H1 (cell line): ENCODE data around the gene GSTM2. TPM values are rescaled to one million over a fixed set of nuclear protein-coding genes. Genes with fewer than 3 reads are reported as not detected.

Experiments used
- CTCF ChIA-PET: fragments of 300-600 bp; sonication (Branson Sonifier 250); formaldehyde crosslinking; loops from one replicate; lab custom pipeline; 2021; ENCODE audit not compliant: partially characterized antibody; lab: Charles Lee
- POLR2A ChIA-PET: fragments of 300-600 bp; sonication (Branson Sonifier 250); formaldehyde crosslinking; loops from one replicate; lab custom pipeline; 2021; ENCODE audit warnings: inconsistent platforms; ENCODE audit not compliant: partially characterized antibody; lab: Charles Lee
- DNase-seq, 2 experiments: peaks; one replicate each; pipeline versions ENCODE4 v3.0.0 to v3.0.0-alpha.2; 2010 to 2022; ENCODE audit warnings: low spot score in 2 of 2, low read depth in 1 of 2, mixed read lengths in 1 of 2
- FAIRE-seq: peaks from 2 replicates; lab custom pipeline; 2011; peaks lifted over from hg19 to GRCh38; lab: Jason Lieb, UNC
- H2AFZ ChIP-seq: 2 replicates; pipeline ENCODE4 v1.8.1; 2012; ENCODE audit warnings: low read length, inconsistent platforms
- H2AK5ac ChIP-seq: 2 replicates; pipeline ENCODE4 v1.6.1; 2013; ENCODE audit warnings: low read depth, low read length
- H2BK120ac ChIP-seq: replicated peaks from 2 replicates; pipeline ENCODE3; 2013; ENCODE audit warnings: low read depth, low read length, inconsistent platforms
- H2BK12ac ChIP-seq: 2 replicates; pipeline ENCODE4 v1.6.1; 2013; ENCODE audit warnings: low read depth, low read length
- H2BK15ac ChIP-seq: 2 replicates; pipeline ENCODE4 v1.6.1; 2013; ENCODE audit warnings: low read length
- H2BK20ac ChIP-seq: 2 replicates; pipeline ENCODE4 v1.6.1; 2013; ENCODE audit warnings: low read length
- H2BK5ac ChIP-seq: 2 replicates; pipeline ENCODE4 v1.6.1; 2013; ENCODE audit warnings: low read depth, low read length
- H3K14ac ChIP-seq: 2 replicates; pipeline ENCODE4 v1.6.1; 2013; ENCODE audit warnings: inconsistent platforms; ENCODE audit not compliant: insufficient read length
- H3K18ac ChIP-seq: 2 replicates; pipeline ENCODE4 v1.6.1; 2013; ENCODE audit warnings: low read length; ENCODE audit errors: extremely low read depth
- H3K23ac ChIP-seq: 2 replicates; pipeline ENCODE4 v1.6.1; 2013; ENCODE audit warnings: inconsistent platforms; ENCODE audit not compliant: insufficient read length
- H3K23me2 ChIP-seq: 2 replicates; pipeline ENCODE4 v1.6.1; 2013; ENCODE audit warnings: low read depth, low read length
- H3K27ac ChIP-seq: 2 replicates; pipeline ENCODE4 v1.6.1; 2011; ENCODE audit warnings: low read depth, low read length, inconsistent platforms
- H3K27me3 ChIP-seq, 4 experiments: replicated peaks in 1 of 4; 1 replicate in 1 of 4; 2 replicates in 3 of 4; pipeline versions ENCODE4 v1.6.1 to v1.8.1; 2011 to 2013; ENCODE audit warnings: low read length in 3 of 4, mild to moderate bottlenecking in 3 of 4, inconsistent platforms in 2 of 4, mixed read lengths in 2 of 4, moderate library complexity in 1 of 4; ENCODE audit not compliant: control insufficient read depth in 3 of 4, insufficient read depth in 3 of 4; ENCODE audit errors: extremely low read depth in 1 of 4
- H3K36me3 ChIP-seq, 4 experiments: 2 replicates each; pipeline versions ENCODE4 v1.6.1 to v1.8.1; 2011 to 2013; ENCODE audit warnings: mild to moderate bottlenecking in 4 of 4, low read length in 3 of 4, moderate library complexity in 2 of 4, control low read depth in 1 of 4, inconsistent platforms in 1 of 4; ENCODE audit not compliant: insufficient read depth in 4 of 4, control insufficient read depth in 2 of 4
- H3K4ac ChIP-seq: replicated peaks from 2 replicates; pipeline ENCODE3; 2013; ENCODE audit warnings: low read length, low read depth, mixed read lengths, inconsistent platforms; ENCODE audit not compliant: insufficient read length
- H3K4me1 ChIP-seq, 4 experiments: replicated peaks in 1 of 4; 1 replicate in 1 of 4; 2 replicates in 3 of 4; pipeline versions ENCODE4 v1.6.1 to v1.8.1; 2011 to 2013; ENCODE audit warnings: low read length in 3 of 4, inconsistent platforms in 2 of 4, mixed read lengths in 1 of 4; ENCODE audit not compliant: insufficient read depth in 4 of 4, control insufficient read depth in 3 of 4
- H3K4me2 ChIP-seq, 2 experiments: 2 replicates each; pipeline versions ENCODE4 v1.6.1 to v1.8.1; 2011 to 2013; ENCODE audit warnings: low read depth in 2 of 2, low read length in 2 of 2, control low read depth in 1 of 2, inconsistent platforms in 1 of 2, mild to moderate bottlenecking in 1 of 2; ENCODE audit not compliant: insufficient read depth in 1 of 2
- H3K4me3 ChIP-seq, 4 experiments: fragments of 200-600, 300-600 bp in 1 of 4; sonication (generic), shearing (Covaris generic), sonication (Bioruptor Twin) in 1 of 4; 2 replicates each; pipeline versions ENCODE4 v1.5.1 to v1.8.1; 2011 to 2016; ENCODE audit warnings: low read length in 4 of 4, low read depth in 3 of 4, control low read depth in 2 of 4, inconsistent platforms in 2 of 4, mild to moderate bottlenecking in 2 of 4, mixed read lengths in 1 of 4, moderate library complexity in 1 of 4; ENCODE audit not compliant: insufficient read depth in 2 of 4; ENCODE audit errors: extremely low read depth in 1 of 4
- H3K56ac ChIP-seq: replicated peaks from 2 replicates; pipeline ENCODE3; 2013; ENCODE audit warnings: low read depth, mild to moderate bottlenecking, mixed read lengths, low read length, inconsistent platforms; ENCODE audit not compliant: insufficient read length
- H3K79me1 ChIP-seq: 2 replicates; pipeline ENCODE4 v1.6.1; 2013; ENCODE audit warnings: low read depth, low read length, control low read depth
- H3K79me2 ChIP-seq, 2 experiments: 2 replicates each; pipeline versions ENCODE4 v1.6.1 to v1.8.1; 2012 to 2013; ENCODE audit warnings: low read length in 2 of 2, mild to moderate bottlenecking in 2 of 2, inconsistent platforms in 1 of 2; ENCODE audit not compliant: insufficient read depth in 2 of 2, control insufficient read depth in 1 of 2
- H3K9ac ChIP-seq, 4 experiments: replicated peaks in 1 of 4; 1 replicate in 1 of 4; 2 replicates in 3 of 4; pipeline versions ENCODE4 v1.6.1 to v1.8.1; 2011 to 2013; ENCODE audit warnings: low read depth in 3 of 4, low read length in 3 of 4, control low read depth in 2 of 4, mild to moderate bottlenecking in 2 of 4, moderate library complexity in 2 of 4, inconsistent platforms in 1 of 4; ENCODE audit errors: extremely low read depth in 1 of 4
- H3K9me3 ChIP-seq, 2 experiments: 2 replicates each; pipeline versions ENCODE4 v1.6.1 to v1.8.1; 2012 to 2013; ENCODE audit warnings: mild to moderate bottlenecking in 2 of 2, moderate library complexity in 2 of 2, control low read depth in 1 of 2, inconsistent platforms in 1 of 2, low read depth in 1 of 2, low read length in 1 of 2, mixed read lengths in 1 of 2; ENCODE audit not compliant: insufficient read depth in 2 of 2
- H4K20me1 ChIP-seq, 2 experiments: replicated peaks in 1 of 2; 2 replicates each; pipeline versions ENCODE3 to v1.8.1; 2011 to 2013; ENCODE audit warnings: inconsistent platforms in 2 of 2, low read length in 2 of 2, mild to moderate bottlenecking in 1 of 2; ENCODE audit not compliant: insufficient read depth in 2 of 2, control insufficient read depth in 1 of 2
- H4K5ac ChIP-seq: 2 replicates; pipeline ENCODE4 v1.6.1; 2013; ENCODE audit warnings: low read length, low read depth, mixed read lengths, inconsistent platforms; ENCODE audit not compliant: insufficient read length
- H4K8ac ChIP-seq: 2 replicates; pipeline ENCODE4 v1.8.0; 2013; ENCODE audit warnings: mild to moderate bottlenecking, moderate library complexity, low read length, inconsistent platforms; ENCODE audit not compliant: insufficient read depth; ENCODE audit errors: extremely low read depth
- H4K91ac ChIP-seq: replicated peaks from 2 replicates; pipeline ENCODE3; 2013; ENCODE audit warnings: low read length, mixed read lengths, inconsistent platforms; ENCODE audit not compliant: insufficient read length
- CEBPB ChIP-seq: IDR thresholded peaks from 2 replicates; pipeline ENCODE4 v1.6.1; 2012; ENCODE audit warnings: low read depth, low read length
- GABPA ChIP-seq: IDR thresholded peaks from 2 replicates; pipeline ENCODE4 v1.6.1; 2011; ENCODE audit warnings: mild to moderate bottlenecking, low read length, moderate library complexity, borderline replicate concordance; ENCODE audit not compliant: insufficient read depth
- HDAC6 ChIP-seq: IDR thresholded peaks from one replicate; pipeline ENCODE4 v1.7.1; 2012; ENCODE audit warnings: low read depth, mild to moderate bottlenecking, inconsistent platforms, low read length, moderate library complexity
- KDM4A ChIP-seq: IDR thresholded peaks from one replicate; pipeline ENCODE4 v1.7.1; 2012; ENCODE audit warnings: low read depth, mild to moderate bottlenecking, moderate library complexity, low read length, inconsistent platforms; ENCODE audit not compliant: severe bottlenecking
- POU5F1 ChIP-seq: IDR thresholded peaks from 2 replicates; pipeline ENCODE4 v1.6.1; 2011; ENCODE audit warnings: low read depth, mild to moderate bottlenecking, low read length, moderate library complexity
- RNF2 ChIP-seq: fragments of 200-900, 300-1000 bp; sonication (generic); IDR thresholded peaks from 2 replicates; pipeline ENCODE4 v1.7.1; 2016; ENCODE audit warnings: borderline replicate concordance, low read depth, mild to moderate bottlenecking, antibody characterized with exemption, low read length; ENCODE audit not compliant: poor library complexity, severe bottlenecking; ENCODE audit errors: missing control alignments
- SIX5 ChIP-seq: IDR thresholded peaks from 2 replicates; pipeline ENCODE4 v1.6.1; 2011; ENCODE audit warnings: mild to moderate bottlenecking, low read depth, low read length
- TCF12 ChIP-seq: IDR thresholded peaks from 2 replicates; pipeline ENCODE4 v1.6.1; 2011; ENCODE audit warnings: low read depth, mild to moderate bottlenecking, low read length
- WGBS, 2 experiments: shearing (Covaris generic) in 1 of 2; methylation state at CpG; one replicate each; pipeline versions ENCODE4 v1.1.6 to v1.1.7; 2013 to 2015; ENCODE audit warnings: low lambda C conversion rate in 2 of 2, mixed read lengths in 2 of 2, inconsistent platforms in 1 of 2, low coverage in 1 of 2, missing lambda C conversion rate in 1 of 2; ENCODE audit not compliant: insufficient replicate concordance in 2 of 2, insufficient coverage in 1 of 2, insufficient read length in 1 of 2; ENCODE audit errors: extremely low coverage in 1 of 2, missing lambda C conversion rate in 1 of 2; 5-methylcytosine and 5-hydroxymethylcytosine counted together
- polyA plus RNA-seq, 7 experiments: library from polyadenylated mRNA; depleted of rRNA in 3 of 7; stranded (reverse) in 5 of 7; unstranded in 2 of 7; fragments of >200 nt in 5 of 7; fragments of 200-250 nt in 2 of 7; gene quantifications; 1 replicate in 5 of 7; 2 replicates in 1 of 7; 4 replicates in 1 of 7; pipeline versions ENCODE4 v1.2.1 to v1.2.3, GENCODE V29; 2011 to 2013; ENCODE audit warnings: missing spikeins in 2 of 7, mixed read lengths in 2 of 7
- total RNA-seq: library from RNA; stranded (reverse); fragmentation: NEBNext Ultra II Directional; extraction: Animal tissue kit (Norgen Biotek cat#: 25700); gene quantifications from 2 replicates; pipeline ENCODE4 v1.2.1, GENCODE V29; 2021

The GSTM2 gene
- total and polyA plus RNA-seq, 2 of the 8 experiments (the other 6 are each of a cell fraction or from before 2014, with no cell fraction given), result 9.6 to 23.1 TPM

DNA sequence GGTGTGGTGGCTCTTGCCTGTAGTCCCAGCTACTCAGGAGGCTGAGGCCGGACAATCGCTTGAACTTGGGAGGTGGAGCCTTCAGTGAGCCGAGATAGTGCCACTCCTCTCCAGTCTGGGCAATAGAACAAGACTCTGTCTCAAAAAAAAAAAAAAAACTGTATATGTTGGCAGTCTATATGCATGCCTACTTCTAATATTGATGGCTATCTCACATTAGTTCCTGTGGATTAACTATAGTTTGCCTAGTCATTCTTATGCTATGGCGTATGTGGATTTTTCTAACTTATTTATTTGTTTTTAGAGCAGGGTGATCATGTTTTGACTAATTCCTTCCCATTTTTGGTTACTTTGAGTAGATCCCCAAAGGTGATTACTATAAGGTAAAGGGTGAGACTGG lies 29.2 kb downstream of the GSTM2 start:
- no peaks in the 10 kb centered on the region for H3K79me2 ChIP-seq
- no peak overlapping the region for H4K91ac ChIP-seq
- no peak overlapping the region for H3K27ac ChIP-seq
- H3K56ac ChIP-seq, result no peak overlapping the region
- H2AK5ac ChIP-seq, result no peak overlapping the region
- H3K36me3 ChIP-seq, result no peaks in the 10 kb centered on the region
- TF ChIP-seq TCF12, result no peak
- no peak for TF ChIP-seq KDM4A
- no peak for TF ChIP-seq GABPA
- no peak for TF ChIP-seq POU5F1
- no peak for TF ChIP-seq RNF2
- TF ChIP-seq HDAC6, result no peak
- no peak for TF ChIP-seq SIX5
- no peak for TF ChIP-seq CEBPB
- no peak overlapping the region for H4K8ac ChIP-seq
- H3K4me1 ChIP-seq, result no peaks in the 10 kb centered on the region
- no peak overlapping the region for H2BK120ac ChIP-seq
- POLR2A ChIA-PET, result no interaction called here
- H3K9me3 ChIP-seq, result no peaks in the 10 kb centered on the region
- no peak overlapping the region for H2AFZ ChIP-seq
- no peak overlapping the region for H3K4ac ChIP-seq
- H3K14ac ChIP-seq, result no peak overlapping the region
- no peak overlapping the region for H3K18ac ChIP-seq
- H3K23me2 ChIP-seq, result no peaks in the 10 kb centered on the region
- H4K5ac ChIP-seq, result no peak overlapping the region
- no peak overlapping the region for H2BK15ac ChIP-seq
- FAIRE-seq (no peak), DNase-seq (no peak)
- no peaks in the 10 kb centered on the region for H4K20me1 ChIP-seq
- H3K27me3 ChIP-seq, result no peaks in the 10 kb centered on the region
- no peak overlapping the region for H3K4me2 ChIP-seq
- no peak overlapping the region for H3K4me3 ChIP-seq
- no peak overlapping the region for H3K9ac ChIP-seq
- no peak overlapping the region for H3K23ac ChIP-seq
- H2BK12ac ChIP-seq, result no peak overlapping the region
- H3K79me1 ChIP-seq, result no peaks in the 10 kb centered on the region
- H2BK20ac ChIP-seq, result no peak overlapping the region
- CTCF ChIA-PET, result no interaction called here
- 87% methylated on average over 4 of the region's 4 CpGs; no CpG with 5 or more reads in 1 of the 2 experiments for WGBS, 2 experiments
- no peak overlapping the region for H2BK5ac ChIP-seq
